ENCODE data around the gene CATSPERZ.

CATSPERZ gene

DNA sequence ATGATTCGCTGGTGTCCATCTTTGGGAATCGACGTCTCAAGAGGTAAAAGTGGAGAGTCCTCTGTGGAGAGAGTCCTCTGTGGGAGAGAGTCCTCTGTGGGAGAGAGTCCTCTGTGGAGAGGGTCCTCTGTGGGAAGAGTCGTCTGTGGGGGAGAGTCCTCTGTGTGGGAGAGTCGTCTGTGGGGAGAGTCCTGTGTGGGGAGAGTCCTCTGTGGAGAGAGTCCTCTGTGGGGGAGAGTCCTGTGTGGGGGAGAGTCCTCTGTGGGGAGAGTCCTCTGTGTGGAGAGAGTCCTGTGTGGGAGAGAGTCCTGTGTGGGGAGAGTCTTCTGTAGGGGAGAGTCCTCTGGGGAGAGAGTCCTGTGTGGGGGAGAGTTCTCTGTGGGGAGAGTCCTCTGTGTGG, 20.9 kb downstream of the CATSPERZ start:
- peak; percentile 2 for DNase-seq

DNA sequence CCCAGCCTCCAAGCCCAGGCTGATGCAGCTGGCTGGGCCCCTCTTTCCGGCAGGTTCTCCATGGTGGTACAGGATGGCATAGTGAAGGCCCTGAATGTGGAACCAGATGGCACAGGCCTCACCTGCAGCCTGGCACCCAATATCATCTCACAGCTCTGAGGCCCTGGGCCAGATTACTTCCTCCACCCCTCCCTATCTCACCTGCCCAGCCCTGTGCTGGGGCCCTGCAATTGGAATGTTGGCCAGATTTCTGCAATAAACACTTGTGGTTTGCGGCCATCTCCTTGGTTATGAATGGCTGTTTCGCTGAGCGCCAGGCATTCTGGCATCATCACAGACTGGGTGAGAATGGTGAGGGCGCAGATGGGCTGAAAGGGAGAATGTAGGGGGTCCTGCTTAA, 21.4 kb downstream of the CATSPERZ start:
- peak; percentile 42 for DNase-seq

DNA sequence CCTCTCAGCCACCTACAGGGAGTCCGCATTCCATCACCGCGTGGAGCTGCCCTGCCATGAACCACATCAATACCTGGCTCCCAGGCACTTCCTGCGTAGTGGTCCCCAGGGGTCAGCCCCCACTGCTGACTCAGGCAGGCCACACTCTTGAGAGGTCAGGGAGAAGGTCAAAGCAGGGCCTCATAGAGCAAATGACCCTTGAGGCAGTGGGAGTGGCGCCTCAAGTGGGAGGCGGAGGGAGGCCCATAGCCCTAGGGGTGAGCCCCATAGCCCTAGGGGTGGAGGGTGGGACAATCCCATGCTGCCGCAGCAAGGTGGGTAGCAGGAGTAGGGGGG, 22.7 kb downstream of the CATSPERZ start:
- DNase-seq = peak; percentile 3

DNA sequence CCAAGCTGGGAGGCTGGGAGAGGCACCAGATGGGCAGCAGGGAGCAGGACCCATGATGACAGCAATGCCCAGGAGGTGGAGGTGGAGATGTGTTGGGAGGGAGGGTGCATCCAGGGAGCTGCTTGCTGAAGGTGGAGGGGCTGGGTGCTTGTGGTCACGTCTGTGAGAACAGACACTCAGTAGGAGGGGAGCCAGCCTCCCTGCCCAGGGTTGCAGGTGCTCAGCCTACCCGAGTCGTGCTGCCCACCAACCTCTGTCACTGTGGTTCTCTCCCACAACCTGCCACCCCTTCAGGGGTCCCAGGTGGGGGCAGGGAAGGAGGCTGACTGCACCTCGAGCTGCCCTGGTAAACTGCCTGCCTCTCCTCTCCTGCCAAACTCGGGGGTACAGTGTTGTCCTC, 23.2 kb downstream of the CATSPERZ start:
- no peak for DNase-seq

DNA sequence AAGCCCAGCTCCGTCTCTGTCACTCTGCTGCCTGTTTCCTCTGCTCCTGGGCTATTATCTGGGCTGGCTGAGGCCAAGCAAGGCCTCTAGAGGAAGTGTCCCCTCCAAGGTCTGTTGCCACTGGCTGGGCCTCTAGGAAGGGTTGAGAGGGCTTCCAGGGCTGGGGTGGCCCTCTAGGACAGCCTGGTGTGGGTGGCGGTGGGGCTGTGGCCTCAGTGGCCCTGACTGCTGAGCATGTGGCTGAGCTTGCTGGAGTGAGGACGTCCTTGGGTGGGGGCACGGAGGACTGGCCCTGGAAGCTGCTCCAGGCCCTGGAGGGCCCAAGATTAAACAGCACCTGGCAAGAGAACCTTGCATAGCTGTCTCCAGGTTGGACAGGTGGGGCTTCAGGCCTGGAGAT, 23.8 kb downstream of the CATSPERZ start:
- peak; percentile 3 for DNase-seq

DNA sequence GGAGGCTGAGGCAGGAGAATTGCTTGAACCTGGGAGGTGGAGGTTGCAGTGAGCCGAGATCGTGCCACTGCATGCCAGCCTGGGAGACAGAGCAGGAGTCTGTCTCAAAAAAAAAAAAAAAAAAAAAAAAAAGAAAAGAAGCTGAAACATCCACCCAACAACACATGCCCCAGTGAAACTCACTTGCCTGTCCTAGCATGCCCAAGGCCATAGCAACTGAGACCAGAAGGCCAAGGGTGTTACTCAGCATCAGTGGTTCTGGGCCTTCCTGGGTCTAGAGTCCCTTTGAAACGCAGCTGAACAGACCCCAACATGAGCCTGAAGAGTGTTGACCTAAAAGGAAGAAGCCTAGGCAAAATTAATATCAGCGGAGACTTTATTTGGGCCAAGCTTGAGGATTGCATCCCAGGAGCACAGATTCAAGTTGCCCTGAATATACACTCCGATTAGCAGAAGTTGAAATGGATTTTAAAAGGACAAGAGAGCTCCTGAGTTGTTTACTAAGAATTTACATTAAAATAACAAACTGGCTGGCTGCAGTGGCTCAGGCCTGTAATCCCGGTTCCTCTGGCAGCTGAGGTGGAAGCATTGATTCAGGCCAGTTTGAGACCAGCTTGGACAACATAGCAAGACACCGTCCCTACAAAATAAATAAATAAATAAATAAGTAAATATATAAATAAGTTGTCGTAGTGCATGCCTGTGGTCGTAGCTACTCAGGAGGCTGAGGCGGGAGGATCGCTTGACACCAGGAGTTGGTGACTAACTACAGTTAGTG, 24.7 kb downstream of the CATSPERZ start:
- peak; percentile 2 for DNase-seq

DNA sequence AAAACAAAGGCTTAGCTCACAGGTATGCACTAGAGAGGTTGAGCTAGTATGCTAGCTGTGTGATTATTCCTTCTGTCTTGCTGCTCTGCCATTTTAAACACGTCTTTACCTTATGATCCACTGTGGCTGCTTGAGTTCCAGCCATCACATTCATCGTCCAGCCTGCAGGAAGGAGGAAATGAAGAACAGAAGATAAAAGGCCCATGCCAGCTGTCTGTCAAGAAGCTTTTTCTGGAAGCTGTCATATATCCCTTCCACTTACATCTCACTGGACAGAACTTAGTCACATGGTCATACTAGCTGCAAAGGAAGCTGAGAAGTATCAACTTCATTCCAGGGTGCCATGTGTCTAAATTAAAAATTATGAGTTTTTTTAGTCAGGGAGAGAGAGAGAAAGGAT, 27.2 kb downstream of the CATSPERZ start:
- DNase-seq = peak; percentile 2

DNA sequence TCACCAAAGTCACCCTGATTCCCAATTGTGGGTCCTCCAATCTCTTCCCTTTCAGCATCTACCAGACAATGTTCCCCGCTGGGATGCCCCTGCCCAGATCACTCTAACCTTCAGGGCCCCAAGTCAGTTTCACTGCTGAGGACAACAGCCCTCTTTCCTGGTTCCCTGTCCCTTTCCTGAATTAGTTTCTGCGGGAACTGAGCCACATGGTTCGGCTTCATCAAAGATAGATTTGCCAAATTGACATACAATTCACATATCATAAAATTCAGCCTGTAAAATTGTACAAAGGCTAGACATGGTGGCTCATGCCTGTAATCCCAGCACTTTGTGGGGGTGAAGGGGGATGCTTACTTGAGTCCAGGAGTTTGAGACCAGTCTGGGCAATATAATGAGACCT, 27.8 kb downstream of the CATSPERZ start:
- peak; percentile 2 for DNase-seq

DNA sequence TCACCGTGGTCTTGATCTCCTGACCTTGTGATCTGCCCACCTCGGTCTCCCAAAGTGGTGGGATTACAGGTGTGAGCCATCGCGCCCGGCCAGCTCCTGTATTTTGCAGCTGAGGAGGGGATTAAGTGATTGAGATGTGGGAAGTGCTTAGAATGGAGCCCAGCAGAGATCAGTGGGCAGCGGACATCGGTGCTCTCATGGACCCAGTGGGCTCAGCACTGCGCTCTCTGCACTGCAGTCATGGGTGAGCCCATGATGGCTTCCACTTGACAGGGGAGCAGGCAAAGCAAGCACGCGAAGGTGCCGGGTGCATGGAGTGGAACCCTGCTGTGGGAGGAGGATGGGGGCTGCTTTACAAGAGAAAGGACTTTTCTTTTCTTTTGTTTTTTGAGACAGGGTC, 30.7 kb downstream of the CATSPERZ start:
- peak; percentile 1 for DNase-seq

DNA sequence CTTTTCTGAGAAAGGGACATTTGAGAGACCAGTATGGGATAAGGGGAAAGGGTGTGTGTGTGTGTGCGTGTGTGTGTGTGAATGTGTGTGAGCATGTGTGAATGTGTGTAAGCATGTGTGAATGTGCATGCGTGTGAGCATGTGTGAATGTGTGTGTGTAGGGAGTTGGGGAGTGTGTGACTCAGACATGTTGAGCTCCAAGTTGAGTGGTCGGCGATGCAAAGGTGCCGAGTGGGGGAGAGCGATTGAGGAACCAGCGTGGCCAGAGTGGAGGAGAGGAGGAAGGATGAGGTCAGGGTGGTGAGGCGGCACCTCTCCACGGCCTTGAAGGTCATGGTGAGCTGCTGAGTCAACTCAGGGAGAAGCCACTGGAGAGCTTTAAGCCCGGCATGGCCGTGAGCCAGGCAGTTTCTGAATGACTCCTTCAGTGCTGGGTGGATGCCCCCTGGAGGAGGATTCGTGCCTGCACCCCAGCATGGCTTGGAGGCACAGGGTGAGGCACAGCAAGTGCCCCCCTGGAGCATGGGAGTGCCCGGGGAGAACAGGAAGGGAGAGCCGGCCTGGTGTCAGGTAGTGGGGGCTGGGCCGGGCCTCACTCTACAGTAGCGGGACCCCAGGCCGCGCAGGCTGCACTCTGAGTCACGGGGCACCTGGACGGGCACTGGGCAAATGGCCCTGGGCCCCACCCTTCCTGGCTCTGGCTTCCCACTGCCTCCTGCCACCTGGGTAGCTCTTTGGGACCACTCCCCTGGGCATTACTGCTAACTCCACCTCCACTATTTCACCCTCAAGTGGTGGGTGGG, 31.6 kb downstream of the CATSPERZ start:
- peak; percentile 99 for DNase-seq

DNA sequence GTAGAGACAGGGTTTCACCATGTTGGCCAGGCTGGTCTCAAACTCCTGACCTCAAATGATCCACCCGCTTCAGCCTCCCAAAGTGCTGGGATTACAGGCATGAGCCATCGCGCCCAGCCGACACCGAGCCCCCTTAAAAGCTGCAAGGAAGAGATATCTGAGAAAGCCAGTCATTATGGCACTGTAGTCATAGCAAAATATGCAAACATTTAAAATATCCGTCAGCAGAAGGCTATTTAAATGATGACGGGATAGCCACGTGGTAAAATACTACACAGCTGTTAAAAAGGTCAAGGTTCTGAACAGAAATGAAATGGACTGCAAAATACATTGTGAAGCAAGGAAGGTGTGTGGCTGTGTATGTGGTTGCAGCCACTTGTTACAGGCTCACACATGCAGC, 33.4 kb downstream of the CATSPERZ start:
- DNase-seq = peak; percentile 3

DNA sequence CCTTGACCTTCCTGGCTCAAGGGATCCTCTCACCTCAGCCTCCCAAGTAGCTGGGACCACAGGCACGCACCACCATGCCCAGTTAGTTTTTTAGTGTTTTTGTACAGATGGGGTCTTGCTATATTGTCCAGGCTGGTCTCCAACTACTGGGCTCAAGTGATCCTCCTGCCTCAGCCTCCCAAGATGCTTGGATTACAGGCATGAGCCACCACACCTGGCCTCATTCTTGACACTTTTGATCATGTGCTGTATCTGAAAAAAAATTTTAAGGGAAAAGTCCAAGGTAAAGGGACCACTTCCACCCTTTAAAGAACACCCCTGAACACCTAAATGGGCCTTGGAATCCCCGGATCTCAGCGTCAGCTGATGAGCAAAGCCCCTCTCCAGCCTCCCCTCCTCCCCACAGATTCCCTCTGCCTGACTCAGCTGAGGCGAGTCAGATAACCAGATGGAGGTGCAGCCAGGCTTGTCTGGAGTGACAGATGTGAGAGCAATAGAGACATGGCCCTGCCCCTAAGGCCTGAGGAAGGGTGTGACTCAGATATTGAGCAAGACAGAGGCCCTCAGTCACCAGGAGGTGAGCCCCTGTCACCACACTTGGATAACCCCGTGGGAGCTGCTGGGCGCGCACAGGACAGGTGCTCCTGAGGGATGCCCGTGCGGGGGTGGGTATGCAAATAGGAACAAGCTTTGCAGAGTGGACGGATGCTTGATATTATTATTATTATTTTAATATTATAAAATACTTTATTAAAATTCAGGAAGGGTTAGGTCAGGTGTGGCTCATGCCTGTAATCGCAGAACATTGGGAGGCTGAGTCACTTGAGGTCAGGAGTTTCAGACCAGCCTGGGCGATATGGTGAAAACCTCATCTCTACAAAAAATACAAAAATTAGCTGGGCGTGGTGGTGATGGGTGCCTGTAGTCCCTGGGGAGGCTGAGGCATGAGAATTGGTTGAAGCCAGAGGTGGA, 34.9 kb downstream of the CATSPERZ start:
- DNase-seq = peak; percentile 54

DNA sequence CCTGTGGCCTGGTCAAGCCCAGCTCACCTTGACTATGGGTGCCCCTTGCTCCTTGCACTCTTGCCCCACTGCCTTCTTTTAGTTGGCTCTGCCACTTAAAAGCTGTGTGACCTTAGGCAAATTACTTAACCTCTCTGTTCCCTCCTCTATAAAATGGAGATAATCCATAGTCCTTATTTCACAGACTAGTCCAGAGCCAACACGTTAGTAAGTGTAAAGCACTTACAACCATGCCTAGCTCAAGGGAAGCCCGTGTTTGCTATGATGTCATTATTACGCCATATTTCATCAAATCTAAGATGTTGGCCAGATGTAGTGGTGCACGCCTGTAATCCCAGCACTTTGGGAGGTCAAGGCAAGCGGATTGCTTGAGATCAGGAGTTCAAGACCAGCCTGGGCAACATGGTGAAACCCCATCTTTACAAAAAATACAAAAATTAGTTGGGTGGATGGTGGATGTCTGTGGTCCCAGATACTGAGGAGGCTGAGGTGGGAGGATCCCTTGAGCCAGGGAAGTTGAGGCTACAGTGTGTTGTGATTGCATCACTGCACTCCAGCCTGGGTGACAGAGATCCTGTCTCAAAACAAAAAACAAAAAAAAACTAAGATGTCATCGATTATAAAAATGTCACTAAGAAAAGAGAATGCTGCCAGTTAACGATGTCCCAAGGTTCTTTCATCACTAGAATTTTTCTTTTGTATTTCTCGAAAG, 37.5 kb downstream of the CATSPERZ start:
- no peak for DNase-seq

DNA sequence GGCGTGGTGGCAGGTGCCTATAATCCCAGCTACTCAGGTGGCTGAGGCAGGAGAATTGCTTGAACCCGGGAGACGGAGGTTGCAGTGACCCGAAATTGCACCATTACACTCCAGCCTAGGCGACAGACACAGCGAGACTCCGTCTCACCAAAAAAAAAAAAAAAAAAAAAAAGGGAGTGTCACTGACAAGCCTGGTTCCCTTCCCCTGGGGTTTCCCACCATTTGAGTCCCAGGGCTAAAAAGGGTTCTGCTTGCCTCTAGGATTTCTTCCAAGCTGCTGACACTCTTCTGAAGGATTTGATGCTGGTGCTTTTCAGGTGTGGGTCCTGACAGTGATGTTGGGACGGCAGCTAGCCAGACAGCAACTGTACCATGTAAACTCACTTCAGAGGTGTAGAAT, 38.6 kb downstream of the CATSPERZ start:
- DNase-seq = no peak

DNA sequence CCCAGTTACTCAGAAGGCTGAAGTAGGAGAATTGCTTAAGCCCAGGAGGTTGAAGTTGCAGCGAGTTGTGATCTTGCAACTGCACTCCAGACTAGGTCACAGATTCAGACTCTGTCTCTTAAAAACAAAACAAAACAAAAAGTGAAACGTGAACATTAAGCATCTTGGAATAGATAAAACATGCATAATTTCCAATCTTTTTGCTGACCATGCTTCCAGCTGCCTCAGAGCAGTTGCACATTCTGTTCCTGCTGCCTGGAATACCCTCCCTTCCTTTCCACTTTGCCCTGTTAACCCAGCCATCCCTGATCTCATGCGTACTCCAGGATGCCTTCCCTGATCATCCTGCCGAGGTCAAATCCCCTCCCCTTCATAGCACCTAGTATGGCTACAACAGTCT, 39.1 kb downstream of the CATSPERZ start:
- DNase-seq = no peak

DNA sequence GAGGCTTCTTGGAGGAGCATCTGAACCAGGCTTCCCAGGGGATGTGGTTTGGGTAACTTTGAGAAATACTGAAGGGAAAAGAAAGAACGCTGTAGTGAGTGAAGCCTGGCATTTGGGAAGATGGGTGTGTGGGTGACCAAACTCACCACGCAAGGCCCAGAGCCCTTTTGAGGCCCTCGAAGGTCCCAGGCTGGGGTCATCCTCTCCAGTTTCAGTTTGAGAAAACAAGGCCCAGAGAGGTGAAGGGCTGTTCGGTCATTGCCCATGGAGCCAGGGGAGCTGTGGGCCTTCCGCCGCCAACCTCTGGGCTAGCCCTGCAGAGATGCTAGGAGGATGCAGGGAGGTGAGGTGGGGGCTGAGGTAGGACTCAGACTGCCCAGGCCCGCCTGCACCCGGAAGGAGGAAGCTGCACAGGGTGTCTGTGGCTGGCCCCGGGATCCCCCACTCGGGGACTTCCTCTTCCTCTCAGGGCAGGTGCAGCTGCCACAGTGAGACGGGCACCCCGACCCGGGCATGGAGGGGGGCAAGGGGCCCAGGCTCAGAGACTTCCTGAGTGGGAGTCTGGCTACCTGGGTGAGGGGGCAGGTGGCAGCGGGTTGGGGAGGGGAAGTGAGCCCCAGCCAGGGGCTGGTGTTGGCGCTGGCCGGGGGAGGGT, 39.7 kb downstream of the CATSPERZ start, which contains the start of gene CCDC88B:
TSS of gene CCDC88B (plus strand) at position 451 of the 655 bp plus-strand sequence. CDS start at position 514, 63 bp downstream.
- DNase-seq = peak; percentile 91

DNA sequence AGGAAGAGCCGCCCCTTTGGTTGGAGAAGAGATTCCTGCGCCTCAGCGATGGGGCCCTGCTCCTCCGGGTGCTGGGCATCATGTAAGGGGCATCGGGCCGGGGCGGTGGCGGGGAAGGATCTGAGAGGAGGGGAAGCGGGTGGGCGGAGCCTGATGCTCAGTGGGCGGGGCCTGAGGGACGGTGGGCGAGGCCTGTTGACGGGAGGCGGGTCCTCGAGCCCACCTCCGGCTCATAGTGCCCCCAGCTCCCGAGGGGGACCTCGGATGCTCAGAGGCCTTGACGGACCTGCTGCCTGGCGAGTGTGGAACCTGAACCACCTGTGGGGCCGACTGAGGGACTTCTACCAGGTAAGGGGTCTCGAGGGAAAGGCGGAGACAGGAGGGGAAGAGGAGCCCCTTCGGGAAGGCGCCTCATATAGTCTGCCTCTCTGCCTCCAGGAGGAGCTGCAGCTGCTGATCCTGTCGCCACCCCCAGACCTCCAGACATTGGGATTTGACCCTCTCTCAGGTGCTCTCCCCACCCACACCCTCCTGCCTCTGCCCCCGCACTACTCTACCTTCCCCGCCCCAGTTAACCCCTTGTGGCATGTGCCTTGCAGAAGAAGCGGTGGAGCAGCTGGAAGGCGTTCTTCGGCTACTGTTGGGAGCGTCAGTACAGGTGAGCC, 40.6 kb downstream of the CATSPERZ start:
- peak; percentile 44 for DNase-seq

DNA sequence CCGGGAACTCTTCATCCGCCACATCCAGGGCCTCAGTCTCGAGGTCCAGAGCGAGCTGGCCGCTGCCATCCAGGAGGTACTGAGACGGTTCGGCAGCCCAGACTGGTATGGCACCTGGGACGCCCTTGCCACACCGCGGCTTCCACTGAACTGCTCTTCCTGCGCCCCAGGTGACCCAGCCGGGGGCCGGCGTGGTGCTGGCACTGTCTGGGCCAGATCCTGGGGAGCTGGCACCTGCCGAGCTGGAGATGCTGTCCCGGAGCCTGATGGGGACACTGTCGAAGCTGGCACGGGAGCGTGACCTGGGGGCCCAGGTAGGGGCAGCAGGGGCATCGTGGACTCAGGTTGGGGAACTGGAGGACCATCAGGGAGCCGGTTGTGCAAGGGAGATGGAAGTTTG, 41.3 kb downstream of the CATSPERZ start:
- DNase-seq = no peak

DNA sequence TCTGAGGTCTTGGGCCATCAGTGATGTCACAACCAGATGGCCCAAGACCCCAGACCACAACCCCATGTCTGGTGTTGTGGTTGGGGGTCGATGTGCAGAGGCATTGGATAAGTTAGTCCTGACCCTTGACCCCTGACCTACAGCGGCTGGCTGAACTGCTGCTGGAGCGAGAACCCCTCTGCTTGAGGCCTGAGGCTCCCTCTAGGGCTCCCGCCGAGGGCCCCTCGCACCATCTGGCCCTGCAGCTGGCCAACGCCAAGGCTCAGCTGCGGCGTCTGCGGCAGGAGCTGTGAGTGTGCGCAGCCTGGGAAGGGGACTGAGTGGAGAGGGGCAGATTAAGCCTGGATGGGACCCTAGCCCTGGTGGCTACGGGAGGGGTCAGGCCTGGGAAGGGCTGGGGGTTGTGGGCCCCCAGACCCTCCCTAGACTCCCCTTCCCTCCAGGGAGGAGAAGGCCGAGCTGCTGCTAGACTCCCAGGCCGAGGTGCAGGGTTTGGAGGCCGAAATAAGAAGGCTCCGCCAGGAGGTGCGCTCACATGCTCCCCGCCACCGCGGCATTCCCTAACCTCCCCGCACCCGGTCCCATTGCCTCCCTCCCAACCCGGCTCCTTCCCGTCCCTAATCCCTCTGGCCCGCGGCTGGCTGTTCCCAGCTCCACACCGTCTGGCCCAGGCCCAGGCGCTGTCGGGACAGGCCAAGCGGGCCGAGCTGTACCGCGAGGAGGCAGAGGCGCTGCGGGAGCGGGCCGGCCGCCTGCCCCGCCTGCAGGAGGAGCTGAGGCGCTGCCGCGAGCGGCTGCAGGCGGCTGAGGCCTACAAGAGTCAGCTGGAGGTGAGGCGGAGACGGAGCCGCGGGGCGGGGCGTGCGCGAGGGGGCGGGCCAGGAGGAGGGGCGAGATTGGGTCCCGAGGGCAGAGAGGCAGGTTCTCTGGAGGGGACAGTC, 42.0 kb downstream of the CATSPERZ start:
- peak; percentile 78 for DNase-seq

All from RPMI8226 (cell line).